ENCODE measurements around the gene SFXN4. TPM values are rescaled to one million over a fixed set of nuclear protein-coding genes. Genes with fewer than 3 reads are reported as not detected.
A peak's percentile ranks its signal among the peaks of the same experiment; 100 is the strongest.

The SFXN4 gene
- total RNA-seq, 2 experiments from 2014 or later = 7.1 to 7.8 TPM

GRCh38 chr10:119190954-119191785, 25.7 kb upstream of the SFXN4 start:
- H3K27ac ChIP-seq (ENCODE audit: low read depth in 1 of 2, low read length in 2 of 2) = no peak overlapping the region
- Mint-ChIP-seq H3K4me3 (no peak overlapping the region), H3K36me3 (ENCODE audit: low read depth) (no peaks in the 10 kb centered on the region), H3K4me1 (ENCODE audit: low read depth) (peaks cover 11% of the 10 kb centered on the region), H3K9me3 (no peaks in the 10 kb centered on the region), H3K27ac (no peak overlapping the region), H3K27me3 (no peaks in the 10 kb centered on the region)
- H3K9me3 ChIP-seq (ENCODE audit: control insufficient read depth in 1 of 2, insufficient read depth in 1 of 2, low read length in 2 of 2) = no peaks in the 10 kb centered on the region
- ChIA-PET CTCF (no interaction called here), POLR2A (interaction anchor here (1.5 to 2.0 kb wide), 2 partner anchors 8 to 16 kb away, joined by 3 to 11 read pairs; partner anchors contain the start of gene GRK5)
- intact Hi-C loops (cut with DNase I, micrococcal nuclease) = no loop called here
- ATAC-seq (ENCODE audit: poor library complexity) (no peak), DNase-seq (no peak)
- H3K4me3 ChIP-seq (ENCODE audit: low read length) = no peak overlapping the region
- no peak for TF ChIP-seq CTCF (IDR thresholded peaks at IDR 0.05)
- H3K36me3 ChIP-seq (ENCODE audit: insufficient read depth, low read length) = no peaks in the 10 kb centered on the region
- peaks cover 8% of the 10 kb centered on the region for H3K4me1 ChIP-seq (ENCODE audit: insufficient read depth, low read length)
- H3K27me3 ChIP-seq (ENCODE audit: control insufficient read depth in 1 of 2, insufficient read depth in 2 of 2, low read length in 2 of 2) = no peaks in the 10 kb centered on the region

GRCh38 chr10:119190353-119190752, 24.8 kb upstream of the SFXN4 start:
- CTCF ChIA-PET = interaction anchor here (1.3 to 1.8 kb wide), 3 partner anchors 8 to 255 kb away, joined by 5 to 8 read pairs (median 7); no protein-coding TSS in a partner anchor
- H3K36me3 Mint-ChIP-seq (ENCODE audit: low read depth) = no peaks in the 10 kb centered on the region
- peaks cover 11% of the 10 kb centered on the region for H3K4me1 Mint-ChIP-seq (ENCODE audit: low read depth)
- H3K27ac Mint-ChIP-seq = no peak overlapping the region
- Histone ChIP-seq H3K4me3 (ENCODE audit: low read length) (no peak overlapping the region), H3K36me3 (ENCODE audit: insufficient read depth, low read length) (no peaks in the 10 kb centered on the region), H3K9me3 (ENCODE audit: control insufficient read depth in 1 of 2, insufficient read depth in 1 of 2, low read length in 2 of 2) (no peaks in the 10 kb centered on the region), H3K27me3 (ENCODE audit: control insufficient read depth in 1 of 2, insufficient read depth in 2 of 2, low read length in 2 of 2) (no peaks in the 10 kb centered on the region), H3K4me1 (ENCODE audit: insufficient read depth, low read length) (peaks cover 8% of the 10 kb centered on the region), H3K27ac (ENCODE audit: low read depth in 1 of 2, low read length in 2 of 2) (no peak overlapping the region)
- DNase-seq (no peak), ATAC-seq (ENCODE audit: poor library complexity) (no peak)
- no peaks in the 10 kb centered on the region for H3K9me3 Mint-ChIP-seq
- no peak for TF ChIP-seq CTCF (IDR thresholded peaks at IDR 0.05)
- intact Hi-C loops (cut with DNase I, micrococcal nuclease) = no loop called here
- H3K4me3 Mint-ChIP-seq = no peak overlapping the region
- H3K27me3 Mint-ChIP-seq = no peaks in the 10 kb centered on the region
- POLR2A ChIA-PET = interaction anchor here (1.0 to 2.0 kb wide), 4 partner anchors 9 to 25 kb away, joined by 3 to 11 read pairs (median 3); partner anchors contain the start of genes GRK5 and SFXN4

- Histone ChIP-seq H3K27me3 (ENCODE audit: control insufficient read depth in 1 of 2, insufficient read depth in 2 of 2, low read length in 2 of 2) (no peaks in the 10 kb centered on the region), H3K9me3 (ENCODE audit: control insufficient read depth in 1 of 2, insufficient read depth in 1 of 2, low read length in 2 of 2) (no peaks in the 10 kb centered on the region), H3K36me3 (ENCODE audit: insufficient read depth, low read length) (no peaks in the 10 kb centered on the region), H3K4me1 (ENCODE audit: insufficient read depth, low read length) (peaks cover 8% of the 10 kb centered on the region), H3K27ac (ENCODE audit: low read depth in 1 of 2, low read length in 2 of 2) (no peak overlapping the region), H3K4me3 (ENCODE audit: low read length) (no peak overlapping the region)
- Mint-ChIP-seq H3K9me3 (no peaks in the 10 kb centered on the region), H3K4me1 (ENCODE audit: low read depth) (peaks cover 11% of the 10 kb centered on the region), H3K27ac (no peak overlapping the region), H3K4me3 (no peak overlapping the region), H3K27me3 (no peaks in the 10 kb centered on the region), H3K36me3 (ENCODE audit: low read depth) (no peaks in the 10 kb centered on the region)
- DNase-seq (peak in 3 of 14 experiments; percentile 20 to 55 (median 33)), ATAC-seq (ENCODE audit: poor library complexity) (no peak)
- ChIA-PET CTCF (interaction anchor here (1.2 to 1.8 kb wide), 4 partner anchors 8 to 255 kb away, joined by 3 to 8 read pairs (median 6); no protein-coding TSS in a partner anchor), POLR2A (interaction anchor here (1.0 to 2.0 kb wide), 4 partner anchors 9 to 25 kb away, joined by 3 to 11 read pairs (median 3); partner anchors contain the start of genes GRK5 and SFXN4)
- intact Hi-C loops (cut with DNase I, micrococcal nuclease) = no loop called here
- no peak for TF ChIP-seq CTCF (IDR thresholded peaks at IDR 0.05)
Measured at GRCh38 chr10:119189811-119190282, 24.3 kb upstream of the SFXN4 start.

Measured in CD4-positive, alpha-beta T cell (primary cell).